Measurements from ENCODE around the gene RGPD3.

DNA sequence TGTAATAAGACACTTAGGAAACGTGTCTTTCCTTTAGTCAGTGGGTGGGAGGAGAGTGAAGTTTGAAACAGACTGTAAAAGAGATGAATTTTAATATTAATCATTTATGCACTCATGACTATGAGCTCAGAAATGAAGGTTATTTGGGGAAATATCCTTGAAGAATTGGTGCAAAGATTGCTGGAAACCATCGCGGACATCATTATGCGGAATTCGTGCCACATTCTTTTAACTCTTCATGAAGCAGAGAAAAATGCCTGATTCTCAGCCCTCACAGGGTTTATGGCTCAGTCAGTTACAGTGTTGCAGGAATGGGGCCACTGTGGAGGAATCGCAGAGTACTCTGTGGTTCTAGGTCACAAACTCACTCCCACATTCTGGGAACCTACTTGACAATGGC is 109.7 kb downstream of the RGPD3 start:
- TF ChIP-seq RFX5 (IDR thresholded peaks at IDR 0.05) (no peak), TFCP2L1 (CRISPR knock-in tag; IDR thresholded peaks at IDR 0.05) (no peak), TP53 (CRISPR knock-in tag; IDR thresholded peaks at IDR 0.05) (no peak), POLR2A (IDR thresholded peaks at IDR 0.05; ENCODE audit: low read length) (no peak)
- TF ChIP-seq, protein P1, sequence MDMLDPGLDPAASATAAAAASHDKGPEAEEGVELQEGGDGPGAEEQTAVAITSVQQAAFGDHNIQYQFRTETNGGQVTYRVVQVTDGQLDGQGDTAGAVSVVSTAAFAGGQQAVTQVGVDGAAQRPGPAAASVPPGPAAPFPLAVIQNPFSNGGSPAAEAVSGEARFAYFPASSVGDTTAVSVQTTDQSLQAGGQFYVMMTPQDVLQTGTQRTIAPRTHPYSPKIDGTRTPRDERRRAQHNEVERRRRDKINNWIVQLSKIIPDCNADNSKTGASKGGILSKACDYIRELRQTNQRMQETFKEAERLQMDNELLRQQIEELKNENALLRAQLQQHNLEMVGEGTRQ (IDR thresholded peaks at IDR 0.05), result no peak
- TF ChIP-seq, protein P2, sequence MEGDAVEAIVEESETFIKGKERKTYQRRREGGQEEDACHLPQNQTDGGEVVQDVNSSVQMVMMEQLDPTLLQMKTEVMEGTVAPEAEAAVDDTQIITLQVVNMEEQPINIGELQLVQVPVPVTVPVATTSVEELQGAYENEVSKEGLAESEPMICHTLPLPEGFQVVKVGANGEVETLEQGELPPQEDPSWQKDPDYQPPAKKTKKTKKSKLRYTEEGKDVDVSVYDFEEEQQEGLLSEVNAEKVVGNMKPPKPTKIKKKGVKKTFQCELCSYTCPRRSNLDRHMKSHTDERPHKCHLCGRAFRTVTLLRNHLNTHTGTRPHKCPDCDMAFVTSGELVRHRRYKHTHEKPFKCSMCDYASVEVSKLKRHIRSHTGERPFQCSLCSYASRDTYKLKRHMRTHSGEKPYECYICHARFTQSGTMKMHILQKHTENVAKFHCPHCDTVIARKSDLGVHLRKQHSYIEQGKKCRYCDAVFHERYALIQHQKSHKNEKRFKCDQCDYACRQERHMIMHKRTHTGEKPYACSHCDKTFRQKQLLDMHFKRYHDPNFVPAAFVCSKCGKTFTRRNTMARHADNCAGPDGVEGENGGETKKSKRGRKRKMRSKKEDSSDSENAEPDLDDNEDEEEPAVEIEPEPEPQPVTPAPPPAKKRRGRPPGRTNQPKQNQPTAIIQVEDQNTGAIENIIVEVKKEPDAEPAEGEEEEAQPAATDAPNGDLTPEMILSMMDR (IDR thresholded peaks at IDR 0.05), result no peak

Measured in A549 (cell line).